ENCODE data around the gene ITPRID2.
"Not testable (repeated sequence)": the region's sequence is repeated elsewhere in the genome, so short reads cannot be mapped to it uniquely, and the experiment has no call there.

ITPRID2 gene

DNA sequence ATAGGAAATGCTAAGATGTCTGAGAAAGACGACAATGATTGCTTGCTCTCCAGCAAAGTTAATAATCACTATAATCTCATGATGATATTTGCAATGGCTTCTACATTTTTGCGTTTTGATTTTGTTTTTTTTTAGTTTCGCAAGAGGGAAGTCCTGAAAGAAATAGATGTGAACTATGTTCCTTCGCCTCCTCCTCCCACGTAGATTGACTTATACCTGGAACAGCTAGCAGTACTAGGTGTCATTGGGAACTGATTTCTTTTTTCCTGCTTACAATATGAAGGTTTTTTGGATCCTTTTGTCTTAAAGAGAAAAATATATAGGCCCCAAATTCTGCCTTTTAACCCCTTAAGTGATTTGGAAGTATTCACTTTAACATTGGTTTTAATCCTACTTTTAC is 26.7 kb downstream of the ITPRID2 start:
- DNase-seq, result no peak

DNA sequence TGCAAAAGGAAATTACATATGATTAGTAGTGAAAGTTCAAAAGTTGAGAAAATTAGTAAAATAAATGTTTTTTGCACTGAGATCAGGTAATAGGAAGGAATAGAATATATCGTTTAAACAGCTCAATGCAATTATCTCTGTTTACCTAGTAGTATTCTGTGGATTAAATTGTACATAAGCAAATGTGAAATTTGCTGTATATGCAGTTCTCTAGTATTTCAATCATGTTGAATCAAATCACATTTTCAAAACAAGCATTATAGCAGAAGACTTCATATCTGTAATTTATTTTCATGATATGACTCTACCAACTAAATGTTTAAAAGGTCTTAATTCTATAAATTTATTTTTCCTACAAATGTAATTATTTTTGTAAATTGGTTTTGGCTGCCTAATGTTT is 31.6 kb downstream of the ITPRID2 start:
- no peak for DNase-seq

DNA sequence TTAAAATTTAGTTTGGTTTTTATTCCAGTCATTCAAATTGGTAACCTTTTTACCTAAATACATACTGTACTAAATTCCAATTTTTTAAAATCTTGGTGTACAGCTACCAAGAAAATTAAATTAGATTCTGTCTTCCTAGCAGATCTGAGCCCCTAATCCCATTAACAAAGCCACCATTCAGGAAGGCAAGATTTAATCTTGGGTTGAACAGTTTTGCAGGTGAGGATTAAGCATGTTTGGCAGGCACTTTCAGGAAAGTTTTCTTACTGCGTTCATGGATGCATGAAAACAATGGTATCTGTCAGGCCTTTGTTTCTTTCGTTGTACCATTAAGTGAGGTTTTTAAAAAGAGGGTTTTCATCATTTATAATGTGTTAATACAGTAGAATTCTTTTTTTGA is 32.8 kb downstream of the ITPRID2 start:
- DNase-seq, result no peak

DNA sequence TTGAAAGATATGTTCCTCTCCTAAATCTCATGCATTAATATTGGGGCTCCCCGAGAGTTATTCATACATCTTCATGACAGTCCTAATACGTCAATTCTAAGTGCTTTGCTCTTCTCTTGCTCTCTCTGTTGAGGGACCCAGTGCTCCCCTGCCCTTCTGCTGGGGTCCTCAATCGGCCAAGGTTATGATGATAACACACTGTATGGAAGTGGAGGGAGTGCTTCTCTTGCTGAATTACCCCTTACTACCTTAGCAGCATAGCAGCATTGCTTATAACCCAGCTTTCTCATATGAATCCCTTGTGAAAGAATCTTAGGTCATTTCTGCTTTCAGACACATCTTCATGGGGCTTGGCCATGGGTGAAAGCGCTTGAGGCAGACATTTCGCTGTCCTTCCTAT is 43.2 kb downstream of the ITPRID2 start:
- DNase-seq, result no peak

DNA sequence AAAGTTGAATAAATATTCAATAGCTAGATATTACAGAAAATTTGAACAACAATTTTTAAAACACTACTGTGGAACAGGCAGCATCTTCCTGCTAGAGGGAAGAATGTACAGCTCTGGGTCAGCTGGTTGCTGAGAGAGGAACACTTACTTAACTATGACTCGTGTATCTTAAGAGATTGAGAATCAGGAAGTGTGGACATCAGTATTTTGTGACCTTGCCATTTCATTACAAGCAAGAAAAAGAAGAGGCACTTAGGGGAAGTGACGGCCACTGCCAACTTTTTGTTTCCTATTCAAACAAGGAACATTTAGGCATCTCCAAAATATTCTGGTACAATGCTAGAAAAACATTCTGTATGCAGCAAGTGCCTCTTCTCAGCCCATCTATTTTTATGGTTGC is 45.9 kb downstream of the ITPRID2 start:
- no peak for DNase-seq

DNA sequence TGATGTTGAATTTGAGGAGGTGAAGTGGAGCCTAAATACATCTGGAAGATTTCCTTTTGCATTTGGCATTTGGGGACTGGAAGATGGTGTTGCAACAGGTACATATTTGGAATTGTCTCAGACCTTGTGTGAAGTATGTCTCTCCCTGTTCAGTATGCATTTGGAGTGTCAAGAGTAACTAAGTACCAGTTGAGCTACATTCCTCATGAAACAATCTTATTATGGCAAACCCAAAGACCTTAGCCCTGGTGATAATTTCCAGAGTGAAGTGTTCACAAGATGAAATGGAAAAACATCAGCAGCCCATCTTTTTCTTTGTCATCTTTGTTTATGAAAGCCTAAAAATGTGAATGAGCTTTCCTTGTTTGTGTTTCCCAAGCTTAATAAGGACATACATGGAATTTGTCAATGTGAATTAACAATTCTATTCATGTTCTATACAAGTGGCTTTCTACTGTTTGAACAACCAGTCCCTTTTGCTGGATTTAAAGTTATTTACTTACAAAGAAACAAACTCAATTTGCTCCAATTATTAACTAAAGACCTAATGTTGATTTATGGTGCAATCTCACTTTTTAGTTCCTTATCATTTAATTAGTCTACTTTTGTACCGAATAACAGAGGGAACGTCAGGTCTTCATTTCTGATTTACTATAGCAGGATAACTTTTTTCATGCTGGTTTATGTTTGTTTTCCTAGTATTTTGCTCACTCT is 52.0 kb downstream of the ITPRID2 start:
- no peak for DNase-seq

DNA sequence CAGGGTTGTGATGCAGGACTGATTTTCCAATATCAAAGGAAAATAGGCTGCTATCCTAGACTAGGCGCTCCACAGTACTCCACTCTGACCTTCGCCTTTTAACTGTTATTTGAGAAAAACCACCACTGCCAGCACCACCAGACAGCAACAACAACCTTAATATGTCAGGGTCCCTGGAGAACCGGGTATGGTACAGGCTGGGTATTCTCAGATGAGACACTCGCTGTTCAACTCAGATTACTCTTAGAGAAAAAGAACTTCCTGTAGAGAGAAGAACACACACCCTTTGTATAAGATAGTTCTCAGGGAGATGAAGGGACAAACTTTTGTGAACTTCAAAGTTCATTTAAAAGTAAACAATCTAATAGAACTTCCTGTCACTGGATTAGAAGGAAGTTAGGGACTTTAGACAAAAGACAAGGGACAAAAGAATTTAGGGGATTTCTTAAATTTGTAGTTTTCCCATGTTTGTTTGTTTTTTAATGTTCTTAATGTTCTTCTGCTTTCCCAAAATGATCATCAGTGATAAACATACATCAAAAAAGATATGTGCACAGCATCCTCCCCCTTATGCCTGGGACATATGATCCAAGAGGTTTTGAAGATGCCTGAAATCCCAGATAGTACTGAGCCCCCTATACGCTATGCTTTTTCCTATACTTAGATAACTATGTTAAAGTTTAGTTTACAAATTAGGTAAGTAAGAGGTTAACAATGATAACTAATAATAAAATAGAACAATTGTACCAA is 52.8 kb downstream of the ITPRID2 start:
- DNase-seq, result no peak

DNA sequence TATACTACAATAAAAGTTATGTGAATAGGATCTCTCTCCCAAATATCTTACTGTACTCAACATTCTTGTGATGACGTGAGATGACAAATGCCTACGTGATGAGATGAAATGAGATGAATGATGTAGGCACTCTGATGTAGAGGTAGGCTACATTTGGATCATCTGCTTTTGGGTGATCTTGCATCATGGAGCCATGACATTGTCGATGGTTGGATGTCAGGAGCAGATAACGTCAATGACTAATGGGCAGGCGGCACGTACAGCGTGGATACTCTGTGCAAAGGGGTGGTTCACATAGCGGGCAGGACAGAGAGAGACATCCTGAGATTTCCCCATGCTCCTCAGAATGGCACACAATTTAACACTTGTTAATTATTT is 53.4 kb downstream of the ITPRID2 start:
- no peak for DNase-seq

DNA sequence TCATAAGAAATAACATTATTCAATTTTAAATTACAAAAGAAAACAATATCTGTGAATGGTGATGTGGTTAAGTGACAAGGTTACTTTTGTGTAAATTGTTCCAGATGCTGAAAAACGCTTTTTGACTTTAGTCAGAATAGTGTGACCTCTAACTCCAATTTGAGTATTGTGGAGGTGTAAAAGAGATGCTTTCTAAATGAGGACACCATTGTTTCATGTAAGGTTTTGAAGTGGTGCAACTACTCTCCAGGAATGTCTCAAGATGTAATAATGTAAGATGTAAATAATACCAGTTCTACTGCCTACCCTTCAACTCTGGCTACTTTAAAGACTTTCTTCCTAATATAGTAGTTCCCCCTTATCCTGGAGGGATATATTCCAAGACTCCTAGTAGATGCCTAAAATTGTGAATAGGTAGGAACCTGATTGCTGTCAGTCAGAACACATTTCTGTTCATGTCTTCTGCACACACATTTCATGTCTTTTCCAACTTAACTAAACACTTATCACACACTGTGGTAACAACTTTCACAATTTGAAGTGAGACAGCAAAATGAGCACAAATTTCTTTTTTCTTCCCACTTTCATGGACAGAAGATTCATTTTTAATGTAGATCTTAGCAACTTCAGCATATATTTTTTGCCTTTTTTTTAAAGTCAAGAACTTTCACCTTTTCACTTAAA is 55.1 kb downstream of the ITPRID2 start:
- DNase-seq, result no peak

DNA sequence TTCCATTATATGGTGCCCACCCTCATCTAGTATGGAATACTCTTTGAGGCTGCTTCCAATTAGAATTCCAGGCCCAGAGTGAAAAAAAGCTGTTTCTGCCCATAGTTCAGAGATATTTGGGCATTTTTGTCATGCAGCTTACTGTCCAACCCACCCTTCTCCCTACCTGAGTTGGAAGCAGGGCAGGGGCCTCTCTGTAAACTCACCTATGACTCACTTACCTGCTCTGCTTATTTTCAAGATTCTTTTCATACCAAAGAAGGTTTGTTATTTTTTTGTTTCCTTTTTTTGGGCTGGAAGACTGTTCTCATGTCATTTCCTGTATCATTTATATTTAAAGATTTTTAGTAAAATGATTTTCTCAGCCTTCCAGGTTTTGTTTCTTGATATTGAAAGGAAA is 55.7 kb downstream of the ITPRID2 start:
- no peak for DNase-seq

DNA sequence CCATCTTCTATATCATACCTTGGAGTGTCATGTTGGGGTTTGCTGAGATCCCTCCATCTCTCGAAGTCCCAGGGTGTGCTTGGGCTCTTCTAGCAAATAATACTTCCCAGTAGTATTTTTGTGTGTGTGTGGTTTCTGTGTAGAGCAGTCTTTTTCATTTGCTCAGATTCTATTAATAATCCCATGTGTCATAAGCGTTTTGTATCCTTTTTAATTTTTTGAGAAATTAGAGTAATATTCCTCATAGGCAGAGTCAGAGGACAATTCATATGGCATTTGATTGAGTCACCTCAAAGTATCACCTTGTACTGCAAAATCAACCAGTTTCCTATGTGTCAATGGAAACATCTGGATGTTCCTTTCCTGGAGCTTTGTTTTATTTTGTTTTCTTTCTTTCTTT is 56.7 kb downstream of the ITPRID2 start:
- DNase-seq, result no peak

DNA sequence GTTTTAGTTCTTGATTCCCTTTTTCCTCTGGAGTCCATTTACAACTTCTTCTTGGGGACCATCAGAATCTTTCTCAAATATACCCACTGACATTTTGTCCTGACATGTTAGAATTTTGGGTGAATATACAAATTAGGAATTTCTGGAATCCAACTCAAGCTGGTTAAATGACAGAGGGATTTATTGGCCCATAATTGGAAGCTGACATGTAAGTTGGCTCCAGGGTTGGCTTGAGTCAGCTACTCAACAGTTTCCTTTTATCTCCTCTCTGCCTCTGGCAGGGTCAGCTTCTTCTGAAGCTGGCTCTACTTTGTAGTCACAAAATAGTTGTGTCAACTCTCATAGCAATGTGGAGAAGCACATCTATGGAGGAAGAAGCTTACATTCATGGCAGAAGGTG is 57.5 kb downstream of the ITPRID2 start:
- no peak for DNase-seq

DNA sequence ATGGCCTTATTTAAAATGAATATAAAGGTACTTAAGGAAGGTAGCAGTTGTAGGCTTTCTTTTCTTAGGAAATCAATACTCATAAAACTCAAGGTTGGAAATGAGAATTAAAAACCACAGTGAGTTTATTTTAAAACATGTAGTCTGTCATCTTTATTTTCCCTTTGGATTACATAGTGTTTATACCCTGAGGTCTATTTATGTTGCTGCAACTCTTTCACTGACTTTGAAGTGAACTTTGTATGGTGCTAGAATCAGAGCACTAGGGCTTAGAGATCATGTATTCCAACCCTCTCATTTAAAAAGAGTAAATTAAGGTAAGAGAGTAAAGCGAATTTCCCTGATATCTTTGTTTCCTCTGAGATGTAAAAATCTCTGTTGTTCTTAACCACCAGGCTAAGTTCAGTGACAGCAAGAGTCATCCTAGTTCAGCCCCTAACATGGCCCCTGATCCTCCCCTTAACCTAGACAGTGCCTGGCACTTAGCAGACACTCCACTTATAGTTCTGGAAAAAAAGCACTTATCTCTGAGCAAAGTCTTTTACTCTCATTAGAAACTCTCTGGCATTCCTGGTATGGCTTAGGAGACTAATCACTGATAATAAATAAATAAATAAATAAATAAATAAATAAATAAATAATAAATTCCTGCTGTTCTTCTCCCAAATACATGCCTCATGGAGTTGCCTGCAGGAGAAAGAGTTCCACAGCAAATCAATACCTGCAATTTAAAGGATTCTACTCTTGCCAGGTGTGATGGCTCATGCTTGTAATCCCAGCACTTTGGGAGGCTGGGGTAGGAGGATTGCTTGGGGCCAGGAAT is 61.1 kb downstream of the ITPRID2 start:
- DNase-seq, result no peak

DNA sequence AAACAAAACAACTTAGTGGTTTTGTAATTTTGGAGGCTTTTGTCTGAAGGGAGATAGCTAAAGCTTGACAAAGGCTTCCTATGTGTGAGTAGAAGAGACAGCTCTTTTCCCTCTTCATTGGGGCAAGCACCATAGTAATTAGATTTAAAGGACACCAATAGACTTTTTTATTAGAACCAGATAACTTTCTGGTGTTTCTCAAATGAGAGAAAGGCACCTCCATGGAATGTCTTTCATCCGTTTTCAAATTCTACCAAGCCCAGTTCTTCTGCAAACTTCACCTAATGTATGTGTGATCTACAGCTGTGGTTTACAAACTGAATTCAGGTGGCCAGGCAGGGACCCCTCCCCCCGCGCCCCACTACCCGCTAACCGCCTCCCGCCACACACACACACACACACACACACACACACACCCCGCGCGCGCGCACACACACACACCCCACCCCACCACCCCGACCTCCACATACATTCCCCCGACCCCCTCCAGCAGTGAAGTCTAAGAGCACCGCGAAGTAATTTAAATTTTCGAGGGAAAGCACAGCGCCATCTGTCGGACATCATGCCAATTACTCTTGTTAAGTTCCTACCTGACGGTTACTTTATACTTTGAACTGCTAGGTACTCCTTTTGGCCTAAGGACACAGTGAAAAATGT is 62.5 kb downstream of the ITPRID2 start:
- DNase-seq, result no peak

DNA sequence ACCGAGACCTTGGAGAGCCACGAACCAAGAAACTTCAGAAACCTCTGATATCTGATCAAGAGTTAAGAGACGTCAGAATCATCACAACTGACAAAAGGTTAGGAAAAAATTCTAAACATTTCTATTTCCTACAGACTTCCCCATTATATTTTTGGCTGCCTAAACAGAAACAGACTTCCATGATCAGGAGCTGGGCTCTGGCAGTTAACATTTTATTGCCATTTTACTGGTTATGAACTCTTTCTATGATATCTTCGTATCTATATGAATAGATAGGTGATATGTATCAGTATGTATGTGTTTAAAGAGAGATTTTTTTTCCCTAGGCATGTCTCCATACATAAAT is 63.0 kb downstream of the ITPRID2 start:
- DNase-seq, result no peak

DNA sequence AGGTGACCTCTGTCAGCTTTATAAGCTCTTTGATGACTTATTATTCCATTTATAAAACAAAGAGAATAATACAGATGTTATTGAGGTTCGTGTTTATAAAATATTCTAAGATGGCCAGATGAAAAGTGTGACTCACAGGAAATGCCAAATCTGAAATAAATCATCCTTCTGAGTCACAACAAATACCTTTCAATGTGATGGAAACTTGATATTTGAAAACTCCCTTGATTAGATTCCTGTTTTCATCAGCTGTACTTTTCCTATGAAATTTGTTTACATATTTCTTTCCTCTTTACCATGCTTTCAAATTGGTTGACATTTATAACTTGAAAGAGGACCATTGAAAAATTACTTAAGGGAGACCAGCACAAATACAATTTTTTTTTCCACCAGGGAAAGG is 63.5 kb downstream of the ITPRID2 start:
- DNase-seq, result no peak

DNA sequence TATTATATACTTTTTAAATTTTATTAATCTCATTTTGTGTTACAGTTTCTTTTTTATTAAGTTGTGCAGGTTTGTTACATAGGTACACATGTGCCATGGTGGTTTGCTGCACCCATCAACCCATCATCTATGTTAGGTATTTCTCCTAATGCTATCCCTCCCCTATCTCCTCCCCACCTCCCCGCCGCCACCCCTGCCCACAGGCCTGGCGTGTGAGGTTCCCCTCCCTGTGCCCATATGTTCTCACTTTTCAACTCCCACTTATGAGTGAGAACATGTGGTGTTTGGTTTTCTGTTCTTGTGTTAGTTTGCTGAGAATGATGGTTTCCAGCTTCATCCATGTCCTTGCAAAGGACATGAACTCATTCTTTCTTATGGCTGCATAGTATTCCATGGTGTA is 64.3 kb downstream of the ITPRID2 start:
- not testable (repeated sequence) for DNase-seq

DNA sequence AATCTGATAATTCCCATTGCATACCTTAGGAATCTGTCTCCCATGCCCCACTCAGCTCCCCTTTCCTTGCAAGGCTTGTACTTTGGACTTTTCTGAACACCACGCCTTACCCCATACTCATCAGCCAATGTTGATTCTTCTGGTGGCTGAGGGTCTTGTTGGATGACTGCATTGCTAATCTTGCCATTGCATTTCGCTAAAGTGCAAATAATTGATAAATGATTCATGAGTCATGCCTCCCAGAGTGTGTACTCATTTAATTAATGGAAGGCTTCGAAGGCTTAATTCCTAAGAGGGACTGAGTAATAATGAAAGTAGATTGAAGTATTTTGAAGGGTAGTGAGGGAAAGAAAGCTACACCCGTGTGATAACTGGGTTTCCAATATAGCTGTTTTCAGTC is 66.1 kb downstream of the ITPRID2 start:
- no peak for DNase-seq

DNA sequence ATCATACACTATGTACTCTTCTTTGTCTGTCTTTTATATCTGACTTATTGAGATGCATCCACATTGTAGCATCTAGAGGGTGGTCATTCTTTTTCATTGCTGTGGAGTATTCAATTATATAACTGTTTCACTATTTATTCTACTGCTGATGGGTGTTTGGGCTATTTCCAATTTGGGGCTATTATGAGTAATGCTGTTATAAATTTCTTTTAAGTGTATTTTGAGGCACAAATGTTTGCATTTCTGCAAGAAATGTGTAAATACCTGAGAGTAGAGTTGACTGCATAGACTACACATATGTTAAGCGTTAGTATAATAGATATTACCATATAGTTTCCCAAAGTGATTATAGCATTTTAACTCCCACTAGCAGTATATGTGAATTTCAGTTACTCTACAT is 67.2 kb downstream of the ITPRID2 start:
- no peak for DNase-seq

DNA sequence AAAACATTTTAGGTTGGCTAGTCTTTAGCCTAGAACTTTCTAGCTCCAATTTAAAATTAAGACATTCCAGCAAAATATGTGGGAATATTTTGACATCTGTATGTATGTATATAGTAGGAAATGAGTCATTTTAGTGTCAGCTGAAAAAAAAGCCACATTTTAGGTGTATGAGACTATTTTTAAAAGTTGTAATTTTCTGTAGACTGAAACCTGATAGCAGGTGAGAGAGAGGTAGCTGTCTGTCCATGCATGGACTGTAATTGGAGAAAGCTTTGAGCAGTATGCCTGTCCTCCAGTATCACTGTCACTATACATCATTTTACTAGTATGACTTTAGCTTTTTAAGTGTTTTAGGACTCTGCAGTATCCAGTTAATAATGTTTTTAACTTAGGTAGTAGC is 68.0 kb downstream of the ITPRID2 start:
- no peak for DNase-seq

DNA sequence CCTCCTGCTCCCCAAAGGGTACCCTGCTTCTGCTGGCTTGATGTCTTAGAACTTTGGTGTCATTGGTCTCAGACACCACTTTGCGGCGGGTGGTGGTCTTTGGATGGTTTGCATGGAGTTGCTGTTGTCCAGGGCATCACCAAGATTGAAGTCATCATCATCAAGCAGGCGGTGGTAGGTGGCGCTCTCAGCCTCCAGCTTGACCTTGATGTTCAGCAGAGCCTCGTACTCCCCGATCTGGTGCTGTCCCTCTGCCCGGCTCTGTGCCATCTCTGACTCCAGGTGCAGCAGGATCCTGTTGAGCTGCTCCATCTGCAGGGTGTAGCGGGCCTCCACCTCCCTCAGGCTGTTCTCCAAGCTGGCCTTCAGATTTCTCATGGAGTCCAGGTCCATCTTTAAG is 69.6 kb downstream of the ITPRID2 start:
- not testable (repeated sequence) for DNase-seq

DNA sequence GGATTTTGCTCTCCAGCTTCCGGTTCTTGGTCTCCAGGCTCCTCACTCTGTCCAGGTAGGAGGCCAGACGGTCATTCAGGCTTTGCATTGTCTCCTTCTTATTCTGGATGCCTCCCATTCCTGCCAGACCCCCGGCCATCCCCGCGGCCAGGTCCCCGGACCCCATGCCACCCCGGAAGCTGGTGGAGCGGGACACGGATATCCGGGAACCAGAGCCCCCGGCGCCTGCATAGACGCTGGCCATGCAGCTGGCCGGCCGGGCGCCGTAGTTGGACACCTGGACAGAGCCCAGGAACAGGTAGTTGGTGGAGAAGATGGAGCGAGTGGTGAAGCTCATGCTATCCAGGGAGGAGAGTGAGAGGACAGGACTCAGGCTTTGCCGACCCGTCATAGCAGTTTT is 70.6 kb downstream of the ITPRID2 start:
- no peak for DNase-seq

Data from NCI-H187 (cell line).